ENCODE results near the gene ORAI3. TPM values are rescaled to one million over a fixed set of nuclear protein-coding genes. Genes with fewer than 3 reads are reported as not detected.

ORAI3 gene
- total and polyA plus RNA-seq, 2 of the 13 experiments (the other 11 are each of a cell fraction or from before 2014, with no cell fraction given): 11.4 to 32.0 TPM

DNA sequence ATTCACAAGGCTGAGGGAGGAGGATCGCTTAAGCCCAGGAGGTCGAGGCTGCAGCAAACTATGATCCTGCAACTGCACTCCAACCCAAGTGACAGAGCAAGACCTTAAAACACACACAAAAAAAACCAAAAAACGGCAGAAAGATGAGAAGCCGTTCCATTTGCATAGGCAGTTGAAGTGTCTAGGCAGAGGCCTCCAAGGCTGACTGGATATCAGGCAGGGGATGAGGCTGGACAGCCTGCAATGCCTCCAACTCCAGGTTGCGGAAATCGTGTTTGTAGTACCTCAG lies 27.5 kb upstream of the ORAI3 start (continued):
- TF ChIP-seq, protein P1, sequence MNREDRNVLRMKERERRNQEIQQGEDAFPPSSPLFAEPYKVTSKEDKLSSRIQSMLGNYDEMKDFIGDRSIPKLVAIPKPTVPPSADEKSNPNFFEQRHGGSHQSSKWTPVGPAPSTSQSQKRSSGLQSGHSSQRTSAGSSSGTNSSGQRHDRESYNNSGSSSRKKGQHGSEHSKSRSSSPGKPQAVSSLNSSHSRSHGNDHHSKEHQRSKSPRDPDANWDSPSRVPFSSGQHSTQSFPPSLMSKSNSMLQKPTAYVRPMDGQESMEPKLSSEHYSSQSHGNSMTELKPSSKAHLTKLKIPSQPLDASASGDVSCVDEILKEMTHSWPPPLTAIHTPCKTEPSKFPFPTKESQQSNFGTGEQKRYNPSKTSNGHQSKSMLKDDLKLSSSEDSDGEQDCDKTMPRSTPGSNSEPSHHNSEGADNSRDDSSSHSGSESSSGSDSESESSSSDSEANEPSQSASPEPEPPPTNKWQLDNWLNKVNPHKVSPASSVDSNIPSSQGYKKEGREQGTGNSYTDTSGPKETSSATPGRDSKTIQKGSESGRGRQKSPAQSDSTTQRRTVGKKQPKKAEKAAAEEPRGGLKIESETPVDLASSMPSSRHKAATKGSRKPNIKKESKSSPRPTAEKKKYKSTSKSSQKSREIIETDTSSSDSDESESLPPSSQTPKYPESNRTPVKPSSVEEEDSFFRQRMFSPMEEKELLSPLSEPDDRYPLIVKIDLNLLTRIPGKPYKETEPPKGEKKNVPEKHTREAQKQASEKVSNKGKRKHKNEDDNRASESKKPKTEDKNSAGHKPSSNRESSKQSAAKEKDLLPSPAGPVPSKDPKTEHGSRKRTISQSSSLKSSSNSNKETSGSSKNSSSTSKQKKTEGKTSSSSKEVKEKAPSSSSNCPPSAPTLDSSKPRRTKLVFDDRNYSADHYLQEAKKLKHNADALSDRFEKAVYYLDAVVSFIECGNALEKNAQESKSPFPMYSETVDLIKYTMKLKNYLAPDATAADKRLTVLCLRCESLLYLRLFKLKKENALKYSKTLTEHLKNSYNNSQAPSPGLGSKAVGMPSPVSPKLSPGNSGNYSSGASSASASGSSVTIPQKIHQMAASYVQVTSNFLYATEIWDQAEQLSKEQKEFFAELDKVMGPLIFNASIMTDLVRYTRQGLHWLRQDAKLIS (CRISPR knock-in tag; IDR thresholded peaks at IDR 0.05): 0 out of 2 replicates have a peak, but pooled peaks have one; percentile 12
- TF ChIP-seq ZC3H4 (CRISPR knock-in tag; IDR thresholded peaks at IDR 0.05; ENCODE audit: borderline replicate concordance) (0 out of 2 replicates have a peak, but pooled peaks have one; percentile 12), HDAC2 (CRISPR knock-in tag; IDR thresholded peaks at IDR 0.05) (no peak), CBX5 (CRISPR knock-in tag; IDR thresholded peaks at IDR 0.05; ENCODE audit: borderline replicate concordance) (peak; percentile 81; the same call in 1 of the 2 replicates), MEIS2 (CRISPR knock-in tag; IDR thresholded peaks at IDR 0.05) (peak; percentile 46; the same call in 1 of the 2 replicates)

DNA sequence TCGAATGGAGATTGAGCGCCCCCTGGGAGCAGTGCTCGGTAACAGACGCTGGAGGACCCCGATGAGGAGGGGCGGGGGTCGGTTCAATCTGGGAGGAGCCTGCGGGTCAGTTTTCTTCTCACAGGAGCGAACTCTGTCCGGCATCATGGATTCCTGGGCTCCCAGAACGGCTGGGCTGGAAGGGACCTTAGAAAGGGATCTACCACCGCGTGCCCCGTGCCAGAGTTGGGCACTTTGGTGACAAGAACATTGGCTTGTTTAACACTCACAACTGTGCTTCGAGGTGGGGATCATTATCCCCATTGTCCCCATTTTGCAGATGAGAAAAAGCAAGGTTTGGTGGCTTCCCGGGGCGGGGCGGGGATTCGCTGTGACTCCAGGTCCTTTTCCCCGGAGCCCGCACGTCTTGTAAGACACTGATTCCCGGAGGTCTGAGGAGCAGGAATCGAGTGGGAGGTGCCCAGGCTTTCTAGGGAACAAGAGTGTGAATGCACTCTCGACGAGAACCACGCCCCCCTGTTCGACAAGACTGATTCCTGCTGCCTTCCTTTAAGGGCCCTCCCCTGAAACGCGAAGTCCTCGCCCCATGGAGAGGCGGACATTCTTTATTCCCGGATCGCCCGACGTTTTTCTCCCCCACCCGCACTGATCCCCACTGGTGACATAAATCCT lies 27.0 kb upstream of the ORAI3 start:
- H4K20me1 ChIP-seq (ENCODE audit: insufficient read depth, low read length): no peaks in the 10 kb centered on the region; the same call in 1 of the 2 replicates
- H3K4me1 ChIP-seq (ENCODE audit: insufficient read depth, low read length): peaks cover 19% of the 10 kb centered on the region
- intact Hi-C loops (cut with micrococcal nuclease; ENCODE audit: unreplicated experiment) (loop anchor here (1.0 to 10.0 kb wide), 3 partner anchors 26 to 227 kb away; partner anchors contain the start of gene SRCAP), in situ Hi-C loops (cut with HindIII; ENCODE audit: extremely low pct_ligation_motif_present, low pct_unique_long_range_greater_than_20kb) (loop anchor here (5.0 kb wide), 1 partner anchor 80 kb away; no protein-coding TSS in a partner anchor)
- FAIRE-seq: peak; percentile 93
- no peaks in the 10 kb centered on the region for H3K9me3 ChIP-seq (ENCODE audit: low read length)
- no peak overlapping the region for H2AFZ ChIP-seq (ENCODE audit: low read length)
- POLR2A ChIA-PET: interaction anchor here (0.7 to 1.0 kb wide), 2 partner anchors 77 to 116 kb away, joined by 3 to 4 read pairs; no protein-coding TSS in a partner anchor
- peaks cover 0 to 5% of the 10 kb centered on the region in 2 experiments; a peak in 1 of 5 replicates for H3K36me3 ChIP-seq (replicated peaks in 1 of 2; ENCODE audit: control insufficient read depth in 1 of 2, insufficient read depth in 2 of 2, low read length in 2 of 2)
- peak overlapping the region; percentile 97 for H3K4me2 ChIP-seq (ENCODE audit: low read depth, low read length)
- H3K27me3 ChIP-seq (ENCODE audit: control insufficient read depth in 1 of 2, insufficient read depth in 2 of 2, low read length in 2 of 2): no peaks in the 10 kb centered on the region; a peak in 1 of 5 replicates
- no peaks in the 10 kb centered on the region for H3K79me2 ChIP-seq (ENCODE audit: insufficient read depth, low read length)
- H3K4me3 ChIP-seq (replicated peaks in 1 of 3; ENCODE audit: insufficient read depth in 1 of 3, low read depth in 2 of 3, low read length in 3 of 3): peak overlapping the region; percentile 64 to 82 (median 67)
- peak overlapping the region; percentile 75 for H3K9ac ChIP-seq (ENCODE audit: insufficient read depth, low read depth, low read length)
- WGBS (ENCODE audit: low lambda C conversion rate): 1% methylated on average over 31 of the region's 37 CpGs
- H3K27ac ChIP-seq (ENCODE audit: extremely low read length, insufficient read depth, low read length): peak overlapping the region; percentile 70
- ATAC-seq: peak; percentile 47
- TSS peak; percentile 47 for BruUV-seq (replicated peaks)
- peak; percentile 90 for DNase-seq (ENCODE audit: low spot score)
- CTCF ChIA-PET (ENCODE audit: low intra/inter-chr PET ratio, low total read pairs): interaction anchor here (0.8 to 2.8 kb wide), 4 partner anchors 19 to 117 kb away, joined by 3 to 19 read pairs (median 3); no protein-coding TSS in a partner anchor
- no peak; the same call in 1 of the 2 replicates for TF ChIP-seq IRF2 (CRISPR knock-in tag; IDR thresholded peaks at IDR 0.05)
- no peak for TF ChIP-seq ZNF256 (CRISPR knock-in tag; conservative IDR thresholded peaks at IDR 0.05)
- TF ChIP-seq KLF11 (CRISPR knock-in tag; IDR thresholded peaks at IDR 0.05): no peak
- TF ChIP-seq ISX (CRISPR knock-in tag; conservative IDR thresholded peaks at IDR 0.05): no peak
- TF ChIP-seq, protein P2, sequence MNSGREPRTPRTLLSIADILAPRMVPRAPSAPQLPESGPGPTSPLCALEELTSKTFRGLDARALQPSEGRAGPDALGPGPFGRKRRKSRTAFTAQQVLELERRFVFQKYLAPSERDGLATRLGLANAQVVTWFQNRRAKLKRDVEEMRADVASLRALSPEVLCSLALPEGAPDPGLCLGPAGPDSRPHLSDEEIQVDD (CRISPR knock-in tag; IDR thresholded peaks at IDR 0.05; ENCODE audit: borderline replicate concordance): no peak
- TF ChIP-seq PAF1 (CRISPR knock-in tag; IDR thresholded peaks at IDR 0.05): no peak
- TF ChIP-seq, protein P3, sequence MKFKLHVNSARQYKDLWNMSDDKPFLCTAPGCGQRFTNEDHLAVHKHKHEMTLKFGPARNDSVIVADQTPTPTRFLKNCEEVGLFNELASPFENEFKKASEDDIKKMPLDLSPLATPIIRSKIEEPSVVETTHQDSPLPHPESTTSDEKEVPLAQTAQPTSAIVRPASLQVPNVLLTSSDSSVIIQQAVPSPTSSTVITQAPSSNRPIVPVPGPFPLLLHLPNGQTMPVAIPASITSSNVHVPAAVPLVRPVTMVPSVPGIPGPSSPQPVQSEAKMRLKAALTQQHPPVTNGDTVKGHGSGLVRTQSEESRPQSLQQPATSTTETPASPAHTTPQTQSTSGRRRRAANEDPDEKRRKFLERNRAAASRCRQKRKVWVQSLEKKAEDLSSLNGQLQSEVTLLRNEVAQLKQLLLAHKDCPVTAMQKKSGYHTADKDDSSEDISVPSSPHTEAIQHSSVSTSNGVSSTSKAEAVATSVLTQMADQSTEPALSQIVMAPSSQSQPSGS (CRISPR knock-in tag; IDR thresholded peaks at IDR 0.05): peak; percentile 46; the same call in 1 of the 2 replicates
- no peak for TF ChIP-seq ZNF367 (CRISPR knock-in tag; IDR thresholded peaks at IDR 0.05; ENCODE audit: borderline replicate concordance)
- peak; percentile 67; the same call in 1 of the 2 replicates for TF ChIP-seq CCDC6 (CRISPR knock-in tag; IDR thresholded peaks at IDR 0.05)
- TF ChIP-seq IKZF4 (CRISPR knock-in tag; IDR thresholded peaks at IDR 0.05; ENCODE audit: borderline replicate concordance, low read depth, not compliant biosample characterization): peak; percentile 48
